H9 (cell line): ENCODE data around the gene BSG. TPM values are rescaled to one million over a fixed set of nuclear protein-coding genes. Genes with fewer than 3 reads are reported as not detected.
A peak's percentile ranks its signal among the peaks of the same experiment; 100 is the strongest.

Experiments used
- DNase-seq: peaks from one replicate; pipeline ENCODE4 v3.0.0-alpha.2; 2017
- H2AFZ ChIP-seq: one replicate; pipeline ENCODE4 v1.6.1; 2013; ENCODE audit warnings: mild to moderate bottlenecking, low read length, control low read depth, moderate library complexity
- H2AK5ac ChIP-seq: 2 replicates; pipeline ENCODE4 v1.6.1; 2013; ENCODE audit warnings: low read length, control low read depth, mixed read lengths; ENCODE audit not compliant: insufficient read length
- H2BK120ac ChIP-seq: one replicate; pipeline ENCODE4 v1.6.1; 2013; ENCODE audit warnings: low read depth, mild to moderate bottlenecking, low read length, control low read depth, inconsistent platforms; ENCODE audit not compliant: poor library complexity, severe bottlenecking
- H2BK12ac ChIP-seq: 2 replicates; pipeline ENCODE4 v1.6.1; 2013; ENCODE audit warnings: low read length, control low read depth, mixed read lengths, low read depth; ENCODE audit not compliant: insufficient read length
- H2BK15ac ChIP-seq: 2 replicates; pipeline ENCODE4 v1.6.1; 2013; ENCODE audit warnings: low read depth, low read length, control low read depth
- H2BK20ac ChIP-seq: one replicate; pipeline ENCODE4 v1.6.1; 2013; ENCODE audit warnings: low read depth, mild to moderate bottlenecking, low read length, control low read depth, inconsistent platforms; ENCODE audit not compliant: poor library complexity, severe bottlenecking
- H2BK5ac ChIP-seq: 2 replicates; pipeline ENCODE4 v1.6.1; 2013; ENCODE audit warnings: low read length, control low read depth, mixed read lengths; ENCODE audit not compliant: insufficient read length
- H3K14ac ChIP-seq: 2 replicates; pipeline ENCODE4 v1.6.1; 2013; ENCODE audit warnings: low read length, control low read depth; ENCODE audit not compliant: insufficient read depth
- H3K18ac ChIP-seq: 2 replicates; pipeline ENCODE4 v1.6.1; 2013; ENCODE audit warnings: low read depth, mild to moderate bottlenecking, mixed read lengths, low read length, control low read depth; ENCODE audit not compliant: insufficient read length
- H3K23ac ChIP-seq: 2 replicates; pipeline ENCODE4 v1.6.1; 2013; ENCODE audit warnings: low read length, control low read depth, mixed read lengths, low read depth; ENCODE audit not compliant: insufficient read length
- H3K23me2 ChIP-seq: 2 replicates; pipeline ENCODE4 v1.6.1; 2013; ENCODE audit warnings: low read depth, mild to moderate bottlenecking, mixed read lengths, low read length, control low read depth; ENCODE audit not compliant: insufficient read length, poor library complexity, severe bottlenecking
- H3K27ac ChIP-seq: 2 replicates; pipeline ENCODE4 v1.5.1; 2013; ENCODE audit warnings: low read length, control low read depth, mixed read lengths, low read depth; ENCODE audit not compliant: insufficient read length
- H3K27me3 ChIP-seq: 2 replicates; pipeline ENCODE4 v1.6.1; 2013; ENCODE audit warnings: low read length, control low read depth, inconsistent platforms; ENCODE audit not compliant: insufficient read depth
- H3K4ac ChIP-seq: 2 replicates; pipeline ENCODE4 v1.6.1; 2013; ENCODE audit warnings: low read depth, mild to moderate bottlenecking, control low read depth, inconsistent platforms, low read length, moderate library complexity
- H3K4me1 ChIP-seq: 2 replicates; pipeline ENCODE4 v1.6.1; 2013; ENCODE audit warnings: low read length, control low read depth, inconsistent platforms; ENCODE audit not compliant: insufficient read depth
- H3K4me2 ChIP-seq: 2 replicates; pipeline ENCODE4 v1.6.1; 2013; ENCODE audit warnings: low read length, control low read depth, mixed read lengths; ENCODE audit not compliant: insufficient read length, insufficient read depth
- H3K56ac ChIP-seq: 2 replicates; pipeline ENCODE4 v1.6.1; 2013; ENCODE audit warnings: low read depth, mild to moderate bottlenecking, mixed read lengths, low read length, control low read depth; ENCODE audit not compliant: insufficient read length
- H3K79me1 ChIP-seq: 2 replicates; pipeline ENCODE4 v1.6.1; 2013; ENCODE audit warnings: low read depth, mild to moderate bottlenecking, moderate library complexity, low read length, control low read depth, inconsistent platforms; ENCODE audit not compliant: insufficient read depth, poor library complexity, severe bottlenecking
- H3K79me2 ChIP-seq: 2 replicates; pipeline ENCODE4 v1.6.1; 2013; ENCODE audit warnings: low read length, control low read depth, inconsistent platforms; ENCODE audit not compliant: insufficient read depth
- H3K9ac ChIP-seq: 2 replicates; pipeline ENCODE4 v1.6.1; 2013; ENCODE audit warnings: low read length, control low read depth, mixed read lengths; ENCODE audit not compliant: insufficient read length; ENCODE audit errors: extremely low read depth
- H3K9me3 ChIP-seq: one replicate; pipeline ENCODE4 v1.6.1; 2013; ENCODE audit warnings: low read depth, low read length, inconsistent platforms; ENCODE audit not compliant: control insufficient read depth
- H3T11ph ChIP-seq: one replicate; pipeline ENCODE4 v1.6.1; 2013; ENCODE audit warnings: mild to moderate bottlenecking, low read length, control low read depth, inconsistent platforms
- H4K20me1 ChIP-seq: one replicate; pipeline ENCODE4 v1.6.1; 2013; ENCODE audit not compliant: control insufficient read depth, insufficient read length, insufficient read depth
- H4K5ac ChIP-seq: 2 replicates; pipeline ENCODE4 v1.6.1; 2013; ENCODE audit warnings: low read depth, mild to moderate bottlenecking, mixed read lengths, low read length, control low read depth; ENCODE audit not compliant: insufficient read length
- H4K8ac ChIP-seq: replicated peaks from 2 replicates; pipeline ENCODE4 v1.6.1; 2013; ENCODE audit warnings: low read length, control low read depth, mixed read lengths, low read depth; ENCODE audit not compliant: insufficient read length
- H4K91ac ChIP-seq: 2 replicates; pipeline ENCODE4 v1.6.1; 2013; ENCODE audit warnings: low read depth, mild to moderate bottlenecking, moderate library complexity, mixed read lengths, low read length, control low read depth; ENCODE audit not compliant: insufficient read length
- H3K27ac Mint-ChIP-seq, 3 experiments: 2 replicates in 2 of 3; 3 replicates in 1 of 3; pipeline ENCODE4 v1.8.0; 2020 to 2021; ENCODE audit warnings: mixed read lengths in 3 of 3, mild to moderate bottlenecking in 1 of 3, moderate library complexity in 1 of 3
- H3K27me3 Mint-ChIP-seq: 2 replicates; pipeline ENCODE4 v1.8.0; 2021; ENCODE audit warnings: low read depth, mild to moderate bottlenecking, moderate library complexity, mixed read lengths
- H3K36me3 Mint-ChIP-seq, 3 experiments: 2 replicates in 2 of 3; 3 replicates in 1 of 3; pipeline ENCODE4 v1.8.0; 2020 to 2021; ENCODE audit warnings: low read depth in 3 of 3, mixed read lengths in 3 of 3; ENCODE audit not compliant: insufficient read depth in 1 of 3
- H3K4me1 Mint-ChIP-seq, 2 experiments: 2 replicates each; pipeline ENCODE4 v1.8.0; 2020; ENCODE audit warnings: mixed read lengths in 2 of 2
- H3K4me3 Mint-ChIP-seq, 2 experiments: 2 replicates in 1 of 2; 3 replicates in 1 of 2; pipeline ENCODE4 v1.8.0; 2020 to 2021; ENCODE audit warnings: mild to moderate bottlenecking in 2 of 2, mixed read lengths in 2 of 2, moderate library complexity in 1 of 2
- H3K9me3 Mint-ChIP-seq, 2 experiments: 2 replicates in 1 of 2; 3 replicates in 1 of 2; pipeline ENCODE4 v1.8.0; 2020; ENCODE audit warnings: mild to moderate bottlenecking in 2 of 2, mixed read lengths in 2 of 2, moderate library complexity in 1 of 2
- WGBS: extraction: QIAGEN DNeasy Blood & Tissue Kit; methylation state at CpG from one replicate; pipeline ENCODE4 v1.1.7; 2013; ENCODE audit warnings: missing lambda C conversion rate, low lambda C conversion rate, mixed read lengths; ENCODE audit not compliant: insufficient read length; ENCODE audit errors: extremely low coverage; 5-methylcytosine and 5-hydroxymethylcytosine counted together
- total RNA-seq: library from RNA; stranded (reverse); gene quantifications from 2 replicates; pipeline ENCODE4 v1.2.1, GENCODE V29; 2021
- TF ChIP-seq, protein P1 (sequence below): fragments of 200-600 bp; sonication (generic); conservative IDR thresholded peaks from 3 replicates; pipeline ENCODE4 v1.8.0; 2021; ENCODE audit warnings: antibody characterized with exemption, mild to moderate bottlenecking

Gene BSG
- total RNA-seq, 1 experiment from 2014 or later, result 715 TPM

GRCh38 chr19:570251-570686, 2.1 kb upstream of the BSG start:
- Mint-ChIP-seq H3K4me3 (no peak overlapping the region; a peak in 1 of 5 replicates), H3K36me3 (peaks cover 7 to 18% (median 12%) of the 10 kb centered on the region in 3 experiments), H3K27me3 (peaks cover 19% of the 10 kb centered on the region), H3K4me1 (peaks cover 23 to 33% of the 10 kb centered on the region in 2 experiments), H3K9me3 (peaks cover 13% of the 10 kb centered on the region in 2 experiments), H3K27ac (no peak overlapping the region)
- Histone ChIP-seq H2BK20ac (no peak overlapping the region), H4K20me1 (no peaks in the 10 kb centered on the region), H3K4ac (no peak overlapping the region), H3T11ph (no peak overlapping the region), H3K18ac (no peak overlapping the region), H3K23me2 (peaks cover 15% of the 10 kb centered on the region), H3K79me2 (peaks cover 23% of the 10 kb centered on the region), H4K91ac (no peak overlapping the region), H3K56ac (no peak overlapping the region), H3K14ac (no peak overlapping the region), H4K8ac (no peak overlapping the region), H2BK12ac (no peak overlapping the region), H2BK5ac (no peak overlapping the region), H3K79me1 (peaks cover 3% of the 10 kb centered on the region), H3K9me3 (no peaks in the 10 kb centered on the region), H3K4me1 (no peaks in the 10 kb centered on the region; the same call in 1 of the 2 replicates), H2AK5ac (no peak overlapping the region), H3K9ac (no peak overlapping the region), H3K23ac (no peak overlapping the region), H4K5ac (no peak overlapping the region), H3K4me2 (no peak overlapping the region), H2BK120ac (no peak overlapping the region), H2BK15ac (no peak overlapping the region), H3K27me3 (no peaks in the 10 kb centered on the region), H2AFZ (no peak overlapping the region), H3K27ac (no peak overlapping the region)
- TF ChIP-seq, protein P1, sequence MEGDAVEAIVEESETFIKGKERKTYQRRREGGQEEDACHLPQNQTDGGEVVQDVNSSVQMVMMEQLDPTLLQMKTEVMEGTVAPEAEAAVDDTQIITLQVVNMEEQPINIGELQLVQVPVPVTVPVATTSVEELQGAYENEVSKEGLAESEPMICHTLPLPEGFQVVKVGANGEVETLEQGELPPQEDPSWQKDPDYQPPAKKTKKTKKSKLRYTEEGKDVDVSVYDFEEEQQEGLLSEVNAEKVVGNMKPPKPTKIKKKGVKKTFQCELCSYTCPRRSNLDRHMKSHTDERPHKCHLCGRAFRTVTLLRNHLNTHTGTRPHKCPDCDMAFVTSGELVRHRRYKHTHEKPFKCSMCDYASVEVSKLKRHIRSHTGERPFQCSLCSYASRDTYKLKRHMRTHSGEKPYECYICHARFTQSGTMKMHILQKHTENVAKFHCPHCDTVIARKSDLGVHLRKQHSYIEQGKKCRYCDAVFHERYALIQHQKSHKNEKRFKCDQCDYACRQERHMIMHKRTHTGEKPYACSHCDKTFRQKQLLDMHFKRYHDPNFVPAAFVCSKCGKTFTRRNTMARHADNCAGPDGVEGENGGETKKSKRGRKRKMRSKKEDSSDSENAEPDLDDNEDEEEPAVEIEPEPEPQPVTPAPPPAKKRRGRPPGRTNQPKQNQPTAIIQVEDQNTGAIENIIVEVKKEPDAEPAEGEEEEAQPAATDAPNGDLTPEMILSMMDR, result no peak
- peak; percentile 29 for DNase-seq
- WGBS, result no CpG with 5 or more reads among the region's 25 CpGs
